HG03558 (cell line): Measurements from ENCODE around the gene PDCD2L.
"Not testable (repeated sequence)": the region's sequence is repeated elsewhere in the genome, so short reads cannot be mapped to it uniquely, and the experiment has no call there.

Experiments
- ATAC-seq: cut with Tn5 transposase; IDR thresholded peaks from one replicate; pipeline ENCODE4 v1.9.1; 2021; ENCODE audit warnings: moderate number of reproducible peaks; ENCODE audit not compliant: unreplicated experiment; ENCODE audit errors: extremely low read depth

Gene PDCD2L

GRCh38 chr19:34461375-34462100, 57.3 kb downstream of the PDCD2L start:
- no peak for ATAC-seq

GRCh38 chr19:34464785-34465184, 60.6 kb downstream of the PDCD2L start:
- not testable (repeated sequence) for ATAC-seq

GRCh38 chr19:34468409-34468808, 64.2 kb downstream of the PDCD2L start:
- ATAC-seq = no peak

GRCh38 chr19:34469026-34469425, 64.8 kb downstream of the PDCD2L start:
- not testable (repeated sequence) for ATAC-seq

GRCh38 chr19:34471906-34472700, 67.9 kb downstream of the PDCD2L start:
- no peak for ATAC-seq

- no peak for ATAC-seq
Measured at GRCh38 chr19:34474233-34474989, 70.2 kb downstream of the PDCD2L start.

GRCh38 chr19:34475026-34475974, 71.1 kb downstream of the PDCD2L start:
- no peak for ATAC-seq
